Upper lobe of right lung (tissue), 1 donor: ENCODE results near the gene FMNL2. TPM values are rescaled to one million over a fixed set of nuclear protein-coding genes. Genes with fewer than 3 reads are reported as not detected.

Experiments
- ATAC-seq: fragments of 200-7000 bp; cut with Tn5 transposase; one replicate; pipeline ENCODE4 v1.9.1; 2020; ENCODE audit warnings: mild to moderate bottlenecking, moderate library complexity
- DNase-seq: peaks from one replicate; pipeline ENCODE4 v3.0.0-alpha.2; 2020
- H3K27ac ChIP-seq: fragments of 200-600 bp; one replicate; pipeline ENCODE4 v1.8.0; 2022
- H3K27me3 ChIP-seq: fragments of 200-600 bp; one replicate; pipeline ENCODE4 v1.8.0; 2022; ENCODE audit warnings: mild to moderate bottlenecking
- H3K36me3 ChIP-seq: fragments of 200-600 bp; one replicate; pipeline ENCODE4 v1.8.0; 2022
- H3K4me1 ChIP-seq: fragments of 200-600 bp; one replicate; pipeline ENCODE4 v1.8.0; 2022
- H3K4me3 ChIP-seq: fragments of 200-600 bp; one replicate; pipeline ENCODE4 v1.8.0; 2022; ENCODE audit warnings: mild to moderate bottlenecking
- H3K9me3 ChIP-seq: fragments of 200-600 bp; one replicate; pipeline ENCODE4 v1.8.0; 2022
- intact Hi-C: fragments of 100-400 bp; cut with DNase I; formaldehyde crosslinking; loops from one replicate; pipeline ENCODE4 v1.11.0; 2022
- total RNA-seq: library from RNA; stranded (reverse); fragmentation: NEBNext Ultra II Directional; extraction: Animal tissue kit (Norgen Biotek cat#: 25700); gene quantifications from one replicate; pipeline ENCODE4 v1.2.1, GENCODE V29; 2021
- TF ChIP-seq, protein P1 (sequence below): fragments of 200-600 bp; IDR thresholded peaks from one replicate; pipeline ENCODE4 v1.8.0; 2022; ENCODE audit warnings: antibody characterized with exemption
- donor health status: DM: no; HTN: yes; CAD: no; lungs with severe emphysema.

FMNL2 gene
- total RNA-seq, 1 donor from 2014 or later = 69.5 TPM

DNA sequence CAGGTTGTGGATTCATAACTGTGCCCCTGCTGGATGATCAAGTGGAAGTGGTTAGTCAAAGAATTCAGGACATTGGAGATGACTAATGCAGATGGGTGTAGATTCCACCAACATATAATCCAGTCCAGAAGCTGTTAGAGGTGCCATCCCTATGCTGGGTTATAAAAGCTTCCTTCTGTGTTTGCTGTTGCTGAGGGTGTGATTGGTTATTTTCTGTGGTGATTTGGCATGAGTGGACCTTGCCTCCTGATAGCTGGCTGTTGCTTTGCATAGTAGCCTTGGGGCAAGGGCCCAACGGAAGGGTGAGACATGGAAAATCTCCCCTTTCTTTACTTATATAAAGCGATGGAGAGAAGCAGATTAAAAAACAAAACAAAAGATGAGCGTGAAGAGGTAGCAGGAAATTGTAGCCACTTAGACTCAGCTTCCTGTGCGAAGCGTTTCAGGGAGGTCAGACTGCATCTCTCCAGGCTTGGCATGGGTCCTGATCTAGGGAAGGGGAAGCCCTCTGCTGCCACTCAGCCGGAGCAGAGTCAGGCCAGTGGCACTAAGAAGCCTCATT is 190.4 kb downstream of the FMNL2 start:
- Histone ChIP-seq H3K27ac (no peak overlapping the region), H3K9me3 (no peaks in the 10 kb centered on the region), H3K4me1 (peaks cover 6% of the 10 kb centered on the region), H3K4me3 (no peak overlapping the region), H3K27me3 (no peaks in the 10 kb centered on the region), H3K36me3 (no peaks in the 10 kb centered on the region)
- TF ChIP-seq, protein P1, sequence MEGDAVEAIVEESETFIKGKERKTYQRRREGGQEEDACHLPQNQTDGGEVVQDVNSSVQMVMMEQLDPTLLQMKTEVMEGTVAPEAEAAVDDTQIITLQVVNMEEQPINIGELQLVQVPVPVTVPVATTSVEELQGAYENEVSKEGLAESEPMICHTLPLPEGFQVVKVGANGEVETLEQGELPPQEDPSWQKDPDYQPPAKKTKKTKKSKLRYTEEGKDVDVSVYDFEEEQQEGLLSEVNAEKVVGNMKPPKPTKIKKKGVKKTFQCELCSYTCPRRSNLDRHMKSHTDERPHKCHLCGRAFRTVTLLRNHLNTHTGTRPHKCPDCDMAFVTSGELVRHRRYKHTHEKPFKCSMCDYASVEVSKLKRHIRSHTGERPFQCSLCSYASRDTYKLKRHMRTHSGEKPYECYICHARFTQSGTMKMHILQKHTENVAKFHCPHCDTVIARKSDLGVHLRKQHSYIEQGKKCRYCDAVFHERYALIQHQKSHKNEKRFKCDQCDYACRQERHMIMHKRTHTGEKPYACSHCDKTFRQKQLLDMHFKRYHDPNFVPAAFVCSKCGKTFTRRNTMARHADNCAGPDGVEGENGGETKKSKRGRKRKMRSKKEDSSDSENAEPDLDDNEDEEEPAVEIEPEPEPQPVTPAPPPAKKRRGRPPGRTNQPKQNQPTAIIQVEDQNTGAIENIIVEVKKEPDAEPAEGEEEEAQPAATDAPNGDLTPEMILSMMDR = no peak
- DNase-seq (no peak), ATAC-seq (peak; percentile 76)
- intact Hi-C loops = no loop called here

DNA sequence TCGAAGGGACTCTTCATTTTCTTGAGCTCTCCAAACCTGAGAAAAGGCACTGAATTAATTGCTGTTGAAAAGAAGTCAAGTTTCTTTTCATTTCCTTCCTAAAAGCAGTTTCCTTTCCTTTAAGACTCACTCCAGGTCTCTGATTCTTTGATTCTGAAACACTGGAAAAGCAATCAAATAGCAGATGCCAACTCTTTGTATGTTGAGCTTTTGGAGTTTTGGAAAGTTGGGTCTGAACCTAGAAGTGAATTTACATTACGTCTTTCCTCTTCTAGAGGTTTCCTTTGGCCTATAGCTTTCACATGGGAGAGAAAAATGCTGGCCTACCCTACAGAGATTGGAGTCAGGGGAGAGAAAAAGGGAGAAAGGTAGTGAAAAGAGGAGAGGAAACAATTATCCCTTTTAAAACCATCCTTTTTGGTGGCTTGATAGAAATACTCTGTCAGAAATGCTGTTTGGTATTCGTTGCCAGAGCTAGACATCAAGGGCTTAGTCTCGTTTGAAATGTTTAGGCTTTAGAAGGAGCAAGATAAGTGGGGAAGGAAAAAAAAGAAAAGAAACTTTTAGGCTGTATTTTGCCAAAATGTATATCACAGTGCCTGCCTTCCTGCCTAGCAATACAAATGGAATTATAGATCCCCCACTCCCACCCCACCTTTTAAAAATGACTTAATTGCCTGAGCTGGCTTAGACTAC is 194.6 kb downstream of the FMNL2 start:
- no peak overlapping the region for H3K4me3 ChIP-seq

DNA sequence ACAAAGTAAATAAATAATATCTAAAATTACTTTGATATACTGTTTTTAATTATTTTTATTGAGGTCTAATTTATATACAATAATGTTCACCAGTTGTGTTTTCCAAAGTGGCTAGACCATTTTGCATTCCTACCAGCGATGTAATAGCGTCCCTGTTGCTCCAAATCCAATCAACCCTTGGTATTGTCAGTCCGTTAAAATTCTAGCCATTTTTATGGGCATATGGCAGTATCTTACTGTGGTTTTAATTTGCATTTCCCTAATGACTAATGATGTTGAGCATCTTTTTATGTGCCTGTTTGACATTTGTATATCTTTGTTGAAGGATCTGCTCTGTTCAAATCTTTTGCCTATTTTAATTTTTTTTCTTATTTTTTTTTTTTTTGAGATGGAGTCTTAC is 197.3 kb downstream of the FMNL2 start:
- TF ChIP-seq, protein P1 = no peak
- H3K27ac ChIP-seq = no peak overlapping the region
- H3K4me3 ChIP-seq = no peak overlapping the region
- intact Hi-C loops = no loop called here
- H3K9me3 ChIP-seq = no peaks in the 10 kb centered on the region
- H3K36me3 ChIP-seq = no peaks in the 10 kb centered on the region
- no peak for ATAC-seq
- no peaks in the 10 kb centered on the region for H3K27me3 ChIP-seq
- no peak for DNase-seq
- H3K4me1 ChIP-seq = no peaks in the 10 kb centered on the region

More for the DNA sequence above, 194.6 kb downstream of the FMNL2 start:
- intact Hi-C loops = no loop called here
- ATAC-seq (no peak), DNase-seq (no peak)
- TF ChIP-seq, protein P1 = no peak
- Histone ChIP-seq H3K4me1 (peaks cover 6% of the 10 kb centered on the region), H3K9me3 (no peaks in the 10 kb centered on the region), H3K27me3 (no peaks in the 10 kb centered on the region), H3K36me3 (no peaks in the 10 kb centered on the region), H3K27ac (no peak overlapping the region)

DNA sequence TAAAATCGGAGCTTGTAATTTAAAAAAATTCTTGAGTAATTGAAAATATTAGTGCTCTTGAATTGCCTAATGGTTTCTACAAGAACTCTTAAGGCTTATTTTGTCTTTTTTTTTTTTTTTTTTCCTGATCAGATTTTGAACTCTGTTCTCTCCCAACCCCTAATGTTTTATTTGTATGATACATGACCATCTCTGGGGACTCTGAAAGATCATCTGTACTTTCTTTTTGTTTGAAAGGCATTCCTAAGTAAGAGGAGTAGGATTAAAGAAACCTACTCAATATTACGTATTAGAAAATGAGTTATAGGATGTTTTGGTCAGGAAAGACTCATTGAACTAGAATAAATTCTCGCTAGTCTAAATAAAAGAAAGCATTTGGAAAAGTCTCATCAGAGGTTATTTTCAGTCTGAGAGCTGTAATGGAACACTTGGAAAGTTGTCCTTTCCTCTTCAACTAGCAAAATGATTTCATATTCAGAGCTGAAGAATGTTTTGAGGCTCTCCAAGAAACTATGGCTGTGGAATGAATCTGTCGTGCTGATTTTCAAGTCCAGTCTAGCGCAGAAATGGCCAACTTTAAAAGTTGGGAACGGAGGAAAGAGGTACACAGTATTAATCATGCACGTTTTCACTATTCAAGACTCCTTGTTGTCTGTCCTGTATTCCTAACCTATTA is 199.6 kb downstream of the FMNL2 start:
- H3K9me3 ChIP-seq = no peaks in the 10 kb centered on the region
- TF ChIP-seq, protein P1 = no peak
- ATAC-seq (peak; percentile 34), DNase-seq (no peak)
- H3K36me3 ChIP-seq = no peaks in the 10 kb centered on the region
- no peak overlapping the region for H3K27ac ChIP-seq
- no peaks in the 10 kb centered on the region for H3K27me3 ChIP-seq
- no peaks in the 10 kb centered on the region for H3K4me1 ChIP-seq
- intact Hi-C loops = no loop called here
- no peak overlapping the region for H3K4me3 ChIP-seq

DNA sequence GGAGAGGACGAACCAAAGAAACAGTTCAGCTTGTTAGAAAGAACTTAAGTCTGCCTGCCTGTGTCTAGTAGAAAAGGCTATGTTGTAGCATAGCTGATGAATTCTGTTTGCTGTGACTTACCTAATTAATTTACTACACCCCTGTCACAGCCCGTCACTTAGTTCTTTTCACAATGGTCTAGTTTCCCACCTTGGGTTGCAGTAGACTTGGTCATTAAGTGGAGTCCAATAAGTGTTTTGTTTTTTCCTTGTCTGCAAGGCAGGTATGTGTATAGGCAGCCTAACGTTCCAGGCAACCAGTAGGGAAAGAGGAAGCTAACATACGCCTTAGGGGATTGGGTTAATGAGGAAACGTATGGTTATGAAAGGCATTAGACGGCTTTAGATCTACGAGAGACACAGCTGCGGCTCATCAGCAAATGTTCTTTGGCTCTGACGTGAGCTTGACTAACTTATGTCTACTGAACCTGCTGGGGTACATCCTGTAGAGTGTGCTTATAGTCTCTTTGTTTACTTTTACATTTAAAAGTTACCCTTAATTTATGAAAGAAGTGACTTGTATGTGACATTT is 202.2 kb downstream of the FMNL2 start:
- TF ChIP-seq, protein P1 = no peak
- no peak overlapping the region for H3K4me3 ChIP-seq
- intact Hi-C loops = no loop called here
- no peak for DNase-seq
- H3K27ac ChIP-seq = no peak overlapping the region
- H3K4me1 ChIP-seq = no peaks in the 10 kb centered on the region
- no peaks in the 10 kb centered on the region for H3K9me3 ChIP-seq
- ATAC-seq = peak; percentile 87
- H3K27me3 ChIP-seq = no peaks in the 10 kb centered on the region
- no peaks in the 10 kb centered on the region for H3K36me3 ChIP-seq
